ENCODE data around the gene KLHL21. TPM values are rescaled to one million over a fixed set of nuclear protein-coding genes. Genes with fewer than 3 reads are reported as not detected.

Gene KLHL21
- total RNA-seq, 1 donor from 2014 or later, result 83.7 TPM

DNA sequence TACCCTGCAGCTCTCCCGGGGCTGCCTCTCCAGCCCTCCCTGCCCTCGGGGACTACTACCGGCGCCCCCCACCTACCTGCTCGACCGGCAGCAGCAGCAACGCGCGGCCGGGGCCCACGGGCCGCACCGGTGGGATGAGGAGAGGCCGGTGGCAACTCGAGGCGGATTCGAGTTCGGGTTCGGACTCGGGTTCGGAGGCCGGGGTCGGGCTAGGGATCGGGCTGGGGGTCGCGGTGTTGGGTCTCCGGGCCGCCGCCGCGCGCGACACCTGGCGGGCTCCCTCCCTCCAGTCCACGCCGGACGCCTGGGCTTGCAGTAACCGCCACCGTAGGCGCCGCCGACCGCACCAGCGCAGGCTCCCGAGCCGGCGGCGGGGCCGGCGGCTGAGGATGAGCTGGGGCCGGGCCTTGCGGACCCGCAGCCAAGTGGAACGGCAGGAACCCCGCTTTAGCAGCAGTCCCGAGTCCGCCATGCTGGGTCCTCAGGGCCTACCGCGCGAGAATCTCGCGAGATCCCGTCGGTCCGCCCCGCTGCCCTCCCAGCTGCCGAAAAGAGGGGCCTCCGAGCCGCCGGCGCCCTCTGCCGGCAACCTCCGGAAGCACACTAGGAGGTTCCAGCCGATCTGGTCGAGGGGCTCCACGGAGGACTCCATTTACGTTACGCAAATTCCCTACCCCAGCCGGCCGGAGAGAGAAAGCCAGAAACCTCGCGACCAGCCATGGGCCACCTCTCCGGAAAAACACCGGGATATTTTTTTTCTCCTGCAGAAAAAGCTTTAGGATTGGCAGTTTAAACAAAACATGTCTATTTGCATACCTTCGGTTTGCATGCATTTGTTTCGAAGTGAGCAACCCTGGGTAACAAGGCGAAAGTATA, 48.4 kb downstream of the KLHL21 start, which contains the start of gene NOL9:
Gene NOL9 (minus strand): TSS at position 483 of the 876 bp plus-strand sequence. CDS start 11 bp downstream, at position 472.
- TF ChIP-seq, protein P1, sequence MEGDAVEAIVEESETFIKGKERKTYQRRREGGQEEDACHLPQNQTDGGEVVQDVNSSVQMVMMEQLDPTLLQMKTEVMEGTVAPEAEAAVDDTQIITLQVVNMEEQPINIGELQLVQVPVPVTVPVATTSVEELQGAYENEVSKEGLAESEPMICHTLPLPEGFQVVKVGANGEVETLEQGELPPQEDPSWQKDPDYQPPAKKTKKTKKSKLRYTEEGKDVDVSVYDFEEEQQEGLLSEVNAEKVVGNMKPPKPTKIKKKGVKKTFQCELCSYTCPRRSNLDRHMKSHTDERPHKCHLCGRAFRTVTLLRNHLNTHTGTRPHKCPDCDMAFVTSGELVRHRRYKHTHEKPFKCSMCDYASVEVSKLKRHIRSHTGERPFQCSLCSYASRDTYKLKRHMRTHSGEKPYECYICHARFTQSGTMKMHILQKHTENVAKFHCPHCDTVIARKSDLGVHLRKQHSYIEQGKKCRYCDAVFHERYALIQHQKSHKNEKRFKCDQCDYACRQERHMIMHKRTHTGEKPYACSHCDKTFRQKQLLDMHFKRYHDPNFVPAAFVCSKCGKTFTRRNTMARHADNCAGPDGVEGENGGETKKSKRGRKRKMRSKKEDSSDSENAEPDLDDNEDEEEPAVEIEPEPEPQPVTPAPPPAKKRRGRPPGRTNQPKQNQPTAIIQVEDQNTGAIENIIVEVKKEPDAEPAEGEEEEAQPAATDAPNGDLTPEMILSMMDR (IDR thresholded peaks at IDR 0.05; ENCODE audit: borderline replicate concordance), result peak; percentile 97
- H3K9me3 ChIP-seq (replicated peaks), result no peaks in the 10 kb centered on the region
- DNase-seq, result peak; percentile 96
- intact Hi-C loops (cut with micrococcal nuclease), result no loop called here
- H3K36me3 ChIP-seq, result peaks cover 22% of the 10 kb centered on the region
- H3K27me3 ChIP-seq (ENCODE audit: low read depth), result no peaks in the 10 kb centered on the region
- H3K4me3 ChIP-seq, result peak within 1 kb of the TSS; percentile 75
- peak within 1 kb of the TSS; percentile 82 for H3K27ac ChIP-seq (replicated peaks)
- peaks cover 29% of the 10 kb centered on the region for H3K4me1 ChIP-seq

DNA sequence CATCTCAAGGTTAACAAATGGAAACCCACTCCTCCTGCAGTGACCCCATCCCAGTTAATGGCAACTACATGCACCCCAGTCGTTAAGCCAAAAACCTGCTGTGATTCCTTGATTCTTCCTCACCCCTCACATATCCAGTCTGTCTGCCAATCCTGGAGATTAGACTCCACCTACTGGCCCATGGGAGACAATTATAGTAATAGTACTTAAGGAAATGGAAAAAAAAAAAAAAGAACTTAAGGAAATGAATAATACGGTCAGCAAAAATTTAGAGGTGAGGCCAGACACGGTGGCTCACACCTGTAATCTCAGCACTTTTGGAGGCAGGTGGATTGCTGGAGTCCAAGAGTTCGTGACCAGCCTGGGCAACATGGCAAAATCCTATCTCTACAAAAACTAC, 55.4 kb downstream of the KLHL21 start:
- no peaks in the 10 kb centered on the region for H3K27me3 ChIP-seq (ENCODE audit: low read depth)
- TF ChIP-seq, protein P1 (IDR thresholded peaks at IDR 0.05; ENCODE audit: borderline replicate concordance), result no peak
- peaks cover 26% of the 10 kb centered on the region for H3K4me1 ChIP-seq
- no peaks in the 10 kb centered on the region for H3K9me3 ChIP-seq (replicated peaks)
- peak overlapping the region; percentile 75 for H3K27ac ChIP-seq (replicated peaks)
- intact Hi-C loops (cut with micrococcal nuclease), result no loop called here
- no peak overlapping the region for H3K4me3 ChIP-seq
- H3K36me3 ChIP-seq, result peaks cover 89% of the 10 kb centered on the region
- no peak for DNase-seq

DNA sequence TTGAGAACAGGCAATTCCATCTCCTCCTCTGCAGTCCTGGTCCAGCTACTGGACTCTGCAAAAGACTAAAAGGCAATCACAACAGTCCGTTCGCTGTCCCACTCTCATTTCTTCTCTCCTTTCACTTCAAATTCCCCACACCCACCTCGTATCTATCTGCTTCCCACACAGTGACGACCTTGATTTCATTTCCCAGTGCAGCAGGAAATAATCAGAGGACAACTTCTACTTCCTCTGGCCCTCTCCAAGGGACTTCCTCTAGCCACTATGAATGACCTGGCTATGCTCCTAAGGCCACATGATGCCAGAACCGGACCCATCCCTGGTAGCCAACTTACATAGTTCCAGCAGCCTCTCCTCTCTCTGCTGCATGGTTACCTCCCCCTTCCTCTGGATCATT, 56.3 kb downstream of the KLHL21 start:
- Histone ChIP-seq H3K4me1 (peaks cover 26% of the 10 kb centered on the region), H3K36me3 (peaks cover 97% of the 10 kb centered on the region), H3K9me3 (replicated peaks) (no peaks in the 10 kb centered on the region), H3K4me3 (peak overlapping the region; percentile 5), H3K27me3 (ENCODE audit: low read depth) (no peaks in the 10 kb centered on the region), H3K27ac (replicated peaks) (peak overlapping the region; percentile 75)
- DNase-seq, result no peak
- TF ChIP-seq, protein P1 (IDR thresholded peaks at IDR 0.05; ENCODE audit: borderline replicate concordance), result no peak
- intact Hi-C loops (cut with micrococcal nuclease), result no loop called here

DNA sequence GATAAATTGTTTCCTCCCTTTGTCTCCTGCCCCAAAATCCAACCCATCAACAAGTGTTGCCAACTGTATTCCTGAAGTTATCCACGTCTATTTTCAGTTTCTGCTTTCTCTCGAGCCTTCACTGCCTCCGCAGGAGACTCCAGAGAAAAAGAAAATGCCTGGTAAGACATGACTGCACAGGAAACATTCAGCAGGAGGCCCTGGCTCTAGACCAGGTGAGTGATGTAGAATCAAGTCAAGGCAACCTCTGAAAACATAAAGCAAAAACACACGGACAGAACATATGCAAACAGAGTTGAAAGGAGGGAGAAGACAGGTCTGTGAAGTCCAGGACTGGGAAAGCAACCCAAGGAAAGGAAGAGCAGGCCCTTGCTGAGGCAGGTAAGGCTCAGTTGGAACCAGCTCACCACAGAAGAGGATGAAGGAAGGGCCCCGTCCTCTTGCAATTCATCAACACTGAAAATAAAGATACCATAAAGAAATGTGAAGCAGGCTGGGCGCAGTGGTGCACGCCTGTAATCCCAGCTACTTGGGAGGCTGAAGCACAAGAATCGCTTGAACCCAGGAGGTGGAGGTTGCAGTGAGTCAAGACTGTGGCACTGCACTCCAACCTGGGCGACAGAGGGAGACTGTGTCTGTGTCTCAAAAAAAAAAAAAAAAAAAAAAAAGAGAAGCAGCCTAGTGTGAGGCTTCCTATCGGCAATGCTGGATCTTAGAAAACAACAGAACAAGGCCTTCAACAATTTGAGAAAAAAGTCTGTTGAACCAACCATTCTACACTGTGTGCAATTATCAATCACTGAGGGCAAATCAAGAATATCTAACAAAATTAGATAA, 57.2 kb downstream of the KLHL21 start:
- H3K27ac ChIP-seq (replicated peaks), result peak overlapping the region; percentile 75
- no peaks in the 10 kb centered on the region for H3K9me3 ChIP-seq (replicated peaks)
- intact Hi-C loops (cut with micrococcal nuclease), result no loop called here
- H3K27me3 ChIP-seq (ENCODE audit: low read depth), result no peaks in the 10 kb centered on the region
- H3K4me3 ChIP-seq, result no peak overlapping the region
- no peak for DNase-seq
- TF ChIP-seq, protein P1 (IDR thresholded peaks at IDR 0.05; ENCODE audit: borderline replicate concordance), result no peak
- H3K4me1 ChIP-seq, result peaks cover 26% of the 10 kb centered on the region
- H3K36me3 ChIP-seq, result peaks cover 97% of the 10 kb centered on the region

DNA sequence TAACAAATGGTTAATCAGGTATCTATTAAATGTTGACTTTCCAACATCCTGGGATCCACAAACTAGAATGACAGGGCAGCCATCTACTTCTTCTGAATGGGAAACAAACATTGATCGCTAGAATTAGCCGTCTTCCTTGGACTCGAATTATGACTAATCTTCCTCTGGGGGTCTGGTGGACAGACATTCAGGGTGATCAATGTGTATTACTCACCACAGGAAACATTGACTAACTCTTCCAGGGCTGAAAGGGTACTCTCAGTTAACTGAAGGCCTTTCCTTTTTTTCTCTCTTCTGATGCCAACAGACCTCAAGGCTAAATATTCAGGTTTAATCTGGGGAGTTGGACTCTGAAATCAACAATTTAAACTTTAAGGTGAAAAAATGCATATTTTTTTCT, 57.8 kb downstream of the KLHL21 start:
- Histone ChIP-seq H3K4me3 (no peak overlapping the region), H3K27me3 (ENCODE audit: low read depth) (no peaks in the 10 kb centered on the region), H3K9me3 (replicated peaks) (no peaks in the 10 kb centered on the region), H3K36me3 (peaks cover 93% of the 10 kb centered on the region), H3K4me1 (peaks cover 26% of the 10 kb centered on the region), H3K27ac (replicated peaks) (peak overlapping the region; percentile 1)
- DNase-seq, result no peak
- intact Hi-C loops (cut with micrococcal nuclease), result no loop called here
- TF ChIP-seq, protein P1 (IDR thresholded peaks at IDR 0.05; ENCODE audit: borderline replicate concordance), result no peak

Data from left ventricle myocardium inferior (tissue), 1 donor.